Muscle of arm (tissue), 12 donors: Measurements from ENCODE around the gene GNAZ. TPM values are rescaled to one million over a fixed set of nuclear protein-coding genes. Genes with fewer than 3 reads are reported as not detected.

Experiments used
- DNase-seq: peaks from one replicate; pipeline ENCODE4 v3.0.0-alpha.2; 2013
- polyA plus RNA-seq, 12 donors: library from polyadenylated mRNA; unstranded; fragments of 120-200 nt; gene quantifications; one replicate each; pipeline ENCODE4 v1.2.1, GENCODE V29; 2013; ENCODE audit not compliant: insufficient read length in 12 of 12

Gene GNAZ
- polyA plus RNA-seq, 12 donors = 2.3 to 5.2 (median 3.1) TPM; not detected in 1

GRCh38 chr22:23091760-23092159 lies 21.4 kb downstream of the GNAZ start:
- DNase-seq = no peak

- no peak for DNase-seq
These were observed 22.1 kb downstream of the GNAZ start for GRCh38 chr22:23092217-23092955.

GRCh38 chr22:23093051-23093788 lies 22.9 kb downstream of the GNAZ start:
- DNase-seq = no peak

- no peak for DNase-seq
These were observed 23.9 kb downstream of the GNAZ start for GRCh38 chr22:23094260-23094659.

GRCh38 chr22:23094695-23095681 lies 24.7 kb downstream of the GNAZ start:
- DNase-seq = no peak

GRCh38 chr22:23095733-23096342 lies 25.5 kb downstream of the GNAZ start:
- DNase-seq = no peak

GRCh38 chr22:23097412-23098229 lies 27.3 kb downstream of the GNAZ start:
- no peak for DNase-seq

- no peak for DNase-seq
These were observed 27.9 kb downstream of the GNAZ start for GRCh38 chr22:23098230-23098705.

- DNase-seq = no peak
These were observed 28.6 kb downstream of the GNAZ start for GRCh38 chr22:23098718-23099530.

GRCh38 chr22:23099531-23099804 lies 29.1 kb downstream of the GNAZ start:
- no peak for DNase-seq

- DNase-seq = no peak
These were observed 29.9 kb downstream of the GNAZ start for GRCh38 chr22:23100124-23100801.

- no peak for DNase-seq
These were observed 31.2 kb downstream of the GNAZ start for GRCh38 chr22:23101524-23101923.

- DNase-seq = no peak
These were observed 31.8 kb downstream of the GNAZ start for GRCh38 chr22:23102002-23102655.

GRCh38 chr22:23102776-23103175 lies 32.5 kb downstream of the GNAZ start:
- DNase-seq = no peak

- no peak for DNase-seq
These were observed 33.1 kb downstream of the GNAZ start for GRCh38 chr22:23103199-23103954.

- DNase-seq = no peak
These were observed 34.1 kb downstream of the GNAZ start for GRCh38 chr22:23104187-23104971.

- DNase-seq = no peak
These were observed 35.0 kb downstream of the GNAZ start for GRCh38 chr22:23105304-23105703.
